Stimulated activated CD8-positive, alpha-beta memory T cell treated with anti-CD3 and anti-CD28 coated beads, Interleukin-7, amount 100 ng/mL, for 4 hours (primary cell): ENCODE measurements around the gene AKAP7.
A peak's percentile ranks its signal among the peaks of the same experiment; 100 is the strongest.
"Not testable (repeated sequence)": the region's sequence is repeated elsewhere in the genome, so short reads cannot be mapped to it uniquely, and the experiment has no call there.

Experiments
- DNase-seq, 2 donors: peaks; one replicate each; pipeline ENCODE4 v3.0.0-alpha.2; 2020; ENCODE audit warnings: low read depth in 2 of 2

AKAP7 gene

DNA sequence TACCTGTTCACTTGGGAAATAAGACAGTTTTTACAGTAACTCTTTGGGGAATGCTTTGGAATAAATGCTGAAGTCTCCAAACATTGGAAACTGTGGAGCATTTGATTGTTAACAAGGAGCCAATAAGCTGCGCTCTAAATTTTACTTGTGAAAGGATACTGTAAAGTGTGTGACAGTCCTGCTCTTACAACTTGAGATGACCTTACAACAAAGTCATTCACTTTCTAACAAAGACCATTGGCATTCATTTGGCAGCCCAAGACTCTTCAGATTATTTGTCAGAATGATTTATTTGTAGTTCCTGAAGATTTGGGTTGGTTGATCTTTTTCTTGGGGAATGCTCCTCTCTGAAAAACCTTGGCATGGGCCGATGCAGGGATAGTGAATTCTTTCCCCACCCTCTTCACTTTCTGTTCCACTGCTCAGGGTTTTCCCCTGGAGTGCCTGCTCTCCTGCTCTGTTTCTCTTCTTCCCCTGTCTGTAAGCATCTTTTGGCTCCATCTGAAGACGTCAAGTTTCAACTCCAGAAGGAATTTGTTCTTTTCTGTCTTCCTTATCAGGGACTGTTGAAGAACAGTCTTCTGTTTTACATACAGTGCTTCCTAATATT is 116.4 kb downstream of the AKAP7 start:
- DNase-seq: no peak

DNA sequence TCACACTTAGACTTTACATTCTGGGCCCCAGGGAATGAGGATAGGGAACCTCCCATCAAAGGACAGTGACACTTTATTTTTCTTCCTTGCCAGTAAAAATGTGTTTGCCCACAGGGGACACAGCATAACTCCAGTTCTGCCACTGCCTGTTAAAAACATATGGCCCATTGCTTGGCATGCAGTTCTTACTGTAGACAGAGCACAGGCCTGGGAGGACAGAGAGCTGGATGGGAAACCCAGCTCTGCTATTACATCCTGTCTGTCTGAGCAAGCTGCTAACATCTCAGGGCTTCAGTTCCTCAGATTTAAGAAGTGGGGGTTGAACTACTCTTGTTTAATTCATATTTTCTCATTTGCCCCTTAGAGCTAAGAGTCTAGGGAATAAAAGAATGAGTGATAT is 120.2 kb downstream of the AKAP7 start:
- DNase-seq: no peak

GRCh38 chr6:131255911-131256310 is 120.6 kb downstream of the AKAP7 start:
- no peak for DNase-seq

GRCh38 chr6:131257104-131257503 is 121.8 kb downstream of the AKAP7 start:
- no peak for DNase-seq

- no peak for DNase-seq
These were observed 122.9 kb downstream of the AKAP7 start for GRCh38 chr6:131258010-131258652.

GRCh38 chr6:131258816-131259476 is 123.7 kb downstream of the AKAP7 start:
- DNase-seq: no peak

- DNase-seq: not testable (repeated sequence)
These were observed 125.7 kb downstream of the AKAP7 start for GRCh38 chr6:131260960-131261359.

GRCh38 chr6:131262060-131262459 is 126.8 kb downstream of the AKAP7 start:
- no peak for DNase-seq

DNA sequence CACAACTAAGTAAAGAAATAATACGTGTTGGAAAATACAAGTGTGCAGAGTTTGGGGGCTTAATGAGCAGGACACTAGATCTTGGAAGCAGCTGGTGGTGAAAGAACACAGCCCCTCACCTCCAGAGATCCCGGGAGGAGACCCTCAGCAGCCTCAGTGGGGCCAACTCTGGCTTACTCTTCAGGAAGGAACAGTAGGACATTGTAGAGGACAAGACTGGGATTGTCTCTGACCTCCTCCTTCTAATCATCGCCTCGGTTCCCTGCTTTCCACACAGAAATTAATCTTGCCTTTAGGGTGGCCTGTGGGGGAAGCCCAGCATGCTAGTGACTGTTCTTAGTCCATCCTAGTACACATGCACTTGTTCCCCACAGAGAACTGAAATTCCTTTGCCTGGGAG is 130.7 kb downstream of the AKAP7 start:
- DNase-seq: no peak

- no peak for DNase-seq
These were observed 133.0 kb downstream of the AKAP7 start for GRCh38 chr6:131268303-131268702.

- DNase-seq: no peak
These were observed 134.5 kb downstream of the AKAP7 start for GRCh38 chr6:131269565-131270391.

DNA sequence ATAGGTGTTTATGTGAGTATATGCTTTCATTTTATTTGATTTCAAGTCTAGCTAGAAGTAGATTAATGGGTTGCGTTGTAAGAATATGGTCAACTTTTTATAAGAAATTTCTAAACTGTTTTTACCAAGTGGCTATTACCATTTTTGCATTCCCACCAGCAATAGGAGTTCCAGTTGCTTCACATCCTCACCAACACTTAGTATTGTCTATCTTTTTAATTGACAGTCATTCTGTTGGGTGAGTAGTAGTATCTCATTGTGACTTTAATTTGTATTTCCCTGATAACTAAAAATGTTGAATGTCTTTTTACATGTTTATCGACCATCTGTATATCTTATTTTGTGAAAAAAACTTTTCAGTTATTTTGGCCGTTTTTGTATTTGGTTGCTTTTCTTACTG is 135.3 kb downstream of the AKAP7 start:
- DNase-seq: no peak

- no peak for DNase-seq
These were observed 140.0 kb downstream of the AKAP7 start for GRCh38 chr6:131275273-131275672.

DNA sequence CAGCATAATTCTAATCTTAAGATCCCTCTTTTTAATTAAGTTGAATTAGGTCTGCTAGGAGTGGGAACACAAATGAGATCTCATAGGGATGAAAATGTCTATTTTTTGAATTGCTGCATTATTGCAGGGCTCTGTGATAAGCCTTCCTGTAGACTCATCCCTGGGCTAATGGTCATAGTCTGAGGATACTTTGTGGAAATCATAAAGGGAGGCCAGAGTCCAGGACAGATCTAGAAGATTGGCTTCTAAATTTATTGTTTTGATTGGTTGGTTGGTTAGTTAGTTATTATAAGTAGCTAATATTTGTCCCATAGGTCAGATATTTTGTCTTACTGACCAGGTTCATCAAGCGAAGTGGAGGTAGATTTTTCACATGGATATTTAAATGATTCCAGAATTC is 142.3 kb downstream of the AKAP7 start:
- no peak for DNase-seq

GRCh38 chr6:131281471-131282270 is 146.4 kb downstream of the AKAP7 start:
- DNase-seq: peak; percentile 20 to 26

DNA sequence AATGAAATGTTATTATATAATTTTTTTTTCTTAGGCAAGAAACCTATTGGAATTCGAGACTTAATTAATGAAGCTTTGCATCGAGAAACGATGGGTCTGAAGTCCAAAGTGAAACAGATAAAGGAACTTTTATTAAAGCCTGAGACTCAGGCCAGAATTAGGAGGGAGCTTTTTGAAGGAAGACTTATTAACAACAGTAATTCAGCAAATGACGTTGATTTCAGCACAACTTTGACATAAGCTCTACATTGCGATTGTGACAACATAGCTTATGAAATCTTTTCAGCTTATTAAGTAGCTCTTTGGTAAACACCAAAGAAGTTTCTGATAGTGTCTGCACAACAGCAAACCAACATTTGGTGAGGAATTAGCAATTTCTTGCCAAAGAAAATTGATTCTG is 147.1 kb downstream of the AKAP7 start:
- no peak for DNase-seq

GRCh38 chr6:131283466-131284175 is 148.4 kb downstream of the AKAP7 start:
- DNase-seq: no peak

DNA sequence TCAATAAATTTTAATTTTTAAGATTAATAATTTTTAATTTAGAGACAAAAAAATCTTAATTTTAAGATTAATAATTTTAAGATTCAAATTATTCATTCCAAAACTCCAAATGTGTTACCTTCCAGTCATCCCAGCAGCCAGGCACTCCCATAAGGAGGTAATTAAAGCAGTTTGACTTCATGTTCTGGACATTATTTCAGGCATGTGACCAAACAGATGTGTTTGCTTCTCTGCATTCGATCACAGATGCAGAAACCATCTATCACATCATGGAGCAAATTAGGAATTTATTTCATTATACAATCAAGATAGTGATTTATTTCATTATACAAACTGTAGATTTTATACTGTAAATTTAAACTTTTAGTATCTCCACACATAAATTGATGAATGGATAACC is 150.3 kb downstream of the AKAP7 start:
- no peak for DNase-seq

DNA sequence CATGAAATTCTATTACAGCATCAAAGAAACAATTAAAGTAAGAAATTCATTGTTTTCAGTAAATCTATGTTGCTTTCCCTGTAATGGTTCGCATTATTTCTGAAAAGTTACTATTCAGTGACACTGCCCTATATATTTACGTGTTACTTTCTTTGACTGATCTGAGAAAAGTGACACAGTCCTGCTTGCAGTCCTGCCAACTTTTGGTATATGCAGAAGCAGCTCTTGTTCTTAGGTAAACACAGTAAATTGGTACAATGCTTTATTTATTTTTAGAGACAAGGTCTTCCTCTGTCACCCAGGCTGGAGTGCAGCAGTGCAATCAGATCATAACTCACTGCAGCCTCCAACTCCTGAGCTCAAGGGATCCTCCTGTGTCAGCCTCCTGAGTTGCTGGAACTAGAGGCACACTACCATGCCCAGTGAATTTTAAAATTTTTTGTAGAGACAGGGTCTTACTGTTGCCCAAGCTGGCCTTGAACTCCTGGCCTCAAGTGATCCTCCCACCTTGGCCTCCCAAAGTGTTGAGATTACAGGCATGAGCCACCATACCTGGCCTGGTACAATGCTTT is 151.3 kb downstream of the AKAP7 start:
- no peak for DNase-seq

GRCh38 chr6:131288214-131288613 is 152.9 kb downstream of the AKAP7 start:
- no peak for DNase-seq

- no peak for DNase-seq
These were observed 155.7 kb downstream of the AKAP7 start for GRCh38 chr6:131290955-131291354.
